SH-SY5Y (cell line): ENCODE measurements around the gene OR56A1.

Experiments
- GATA2 ChIP-seq: IDR thresholded peaks from 2 replicates; pipeline ENCODE4 v1.6.1; 2011; ENCODE audit warnings: mild to moderate bottlenecking, low read depth, low read length
- GATA3 ChIP-seq: IDR thresholded peaks from 2 replicates; pipeline ENCODE4 v1.6.1; 2011; ENCODE audit warnings: low read depth, mild to moderate bottlenecking, low read length, moderate library complexity

- TF ChIP-seq GATA2 (no peak), GATA3 (no peak)
Observed at GRCh38 chr11:6006846-6007245, 23.7 kb downstream of the OR56A1 start, which contains the start of gene OR56A4.
